GM19035 (cell line): ENCODE data around the gene CFAP65.

Experiments
- ATAC-seq: cut with Tn5 transposase; IDR thresholded peaks from one replicate; pipeline ENCODE4 v1.9.1; 2021; ENCODE audit not compliant: unreplicated experiment

The CFAP65 gene

GRCh38 chr2:219017201-219017931 lies 23.9 kb downstream of the CFAP65 start:
- no peak for ATAC-seq

- no peak for ATAC-seq
Observed at GRCh38 chr2:219016721-219017120, 24.6 kb downstream of the CFAP65 start.

DNA sequence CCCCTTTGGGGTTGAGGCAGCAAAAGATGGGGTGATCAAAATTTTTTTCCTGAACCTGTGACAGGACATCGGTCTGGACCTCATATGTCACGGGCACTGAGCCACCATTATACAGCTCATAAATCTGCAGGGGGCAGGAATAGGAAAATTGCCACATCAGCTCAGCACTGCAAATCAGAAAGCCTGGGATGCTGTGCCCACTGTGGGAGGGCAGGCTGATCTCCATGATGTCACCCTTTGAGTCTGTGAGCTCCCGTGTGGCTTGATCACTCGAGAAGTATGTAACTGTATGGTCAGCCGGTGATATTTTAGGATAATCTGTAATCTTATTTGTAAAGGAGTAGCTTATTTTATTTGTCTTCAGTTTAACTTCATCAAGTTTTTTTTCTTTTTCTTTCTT lies 30.4 kb downstream of the CFAP65 start:
- no peak for ATAC-seq

GRCh38 chr2:219010162-219010756 lies 31.1 kb downstream of the CFAP65 start:
- no peak for ATAC-seq

DNA sequence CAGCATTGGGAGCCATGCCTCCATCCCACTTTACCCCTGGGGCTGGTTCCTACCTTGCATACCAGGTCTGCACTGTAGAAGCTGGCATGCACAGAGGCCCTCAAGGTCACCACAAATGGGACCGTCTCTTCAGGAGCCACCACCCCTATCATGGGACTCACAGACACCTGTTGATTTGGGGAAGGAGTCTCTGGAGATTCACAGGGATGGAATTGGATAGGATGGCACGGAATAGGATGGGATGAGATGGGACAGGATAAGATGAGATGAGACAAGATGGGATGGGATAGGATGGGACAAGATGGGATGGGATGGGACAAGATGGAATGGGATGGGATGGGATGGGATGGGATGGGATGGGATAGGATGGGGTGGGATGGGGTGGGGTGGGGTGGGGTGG lies 32.0 kb downstream of the CFAP65 start:
- ATAC-seq = no peak

DNA sequence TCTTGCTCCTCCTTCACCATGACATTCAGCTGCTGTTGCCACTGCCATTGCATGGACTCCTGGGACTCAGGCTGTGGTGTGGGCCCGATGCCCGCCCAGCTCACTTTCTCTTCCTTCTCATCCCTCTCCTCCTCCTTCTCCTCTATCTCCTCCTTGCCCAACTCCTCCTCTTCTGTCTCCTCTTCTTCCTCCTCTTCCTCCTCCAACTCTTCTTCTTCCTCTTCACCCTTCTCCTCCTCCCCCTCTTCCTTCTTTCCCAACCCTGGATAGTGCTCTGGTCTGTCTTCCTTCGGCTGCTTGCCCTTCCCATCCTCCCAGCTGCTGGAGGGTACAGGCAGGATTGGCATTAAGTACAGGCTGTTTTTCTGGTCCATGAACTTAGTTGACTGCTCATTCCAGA lies 37.3 kb downstream of the CFAP65 start:
- no peak for ATAC-seq

- no peak for ATAC-seq
Observed at GRCh38 chr2:219003267-219003634, 38.1 kb downstream of the CFAP65 start.

GRCh38 chr2:219002395-219003266 lies 38.7 kb downstream of the CFAP65 start:
- ATAC-seq = no peak

GRCh38 chr2:219001577-219002394 lies 39.5 kb downstream of the CFAP65 start:
- ATAC-seq = no peak

- ATAC-seq = no peak
Observed at GRCh38 chr2:219001100-219001576, 40.2 kb downstream of the CFAP65 start.

DNA sequence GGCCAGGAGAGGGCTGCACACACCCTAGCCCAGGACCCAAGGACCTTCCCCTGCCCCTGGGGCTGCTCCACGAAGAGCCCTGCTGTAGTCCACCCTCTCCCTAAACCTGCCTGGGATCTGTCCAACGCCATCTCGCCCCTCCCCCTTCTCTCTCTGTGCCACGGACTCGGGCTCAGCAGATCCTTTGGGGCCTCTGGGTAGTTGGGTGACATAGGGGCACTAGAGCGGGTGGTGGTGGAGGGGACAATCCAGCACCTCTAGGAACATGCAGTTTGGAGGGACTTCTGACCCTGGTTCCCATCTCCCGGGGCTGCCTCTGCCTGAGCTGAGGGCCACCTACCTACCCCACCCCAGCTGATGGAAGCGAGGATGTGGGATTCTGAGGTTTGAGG lies 40.8 kb downstream of the CFAP65 start:
- ATAC-seq = no peak

DNA sequence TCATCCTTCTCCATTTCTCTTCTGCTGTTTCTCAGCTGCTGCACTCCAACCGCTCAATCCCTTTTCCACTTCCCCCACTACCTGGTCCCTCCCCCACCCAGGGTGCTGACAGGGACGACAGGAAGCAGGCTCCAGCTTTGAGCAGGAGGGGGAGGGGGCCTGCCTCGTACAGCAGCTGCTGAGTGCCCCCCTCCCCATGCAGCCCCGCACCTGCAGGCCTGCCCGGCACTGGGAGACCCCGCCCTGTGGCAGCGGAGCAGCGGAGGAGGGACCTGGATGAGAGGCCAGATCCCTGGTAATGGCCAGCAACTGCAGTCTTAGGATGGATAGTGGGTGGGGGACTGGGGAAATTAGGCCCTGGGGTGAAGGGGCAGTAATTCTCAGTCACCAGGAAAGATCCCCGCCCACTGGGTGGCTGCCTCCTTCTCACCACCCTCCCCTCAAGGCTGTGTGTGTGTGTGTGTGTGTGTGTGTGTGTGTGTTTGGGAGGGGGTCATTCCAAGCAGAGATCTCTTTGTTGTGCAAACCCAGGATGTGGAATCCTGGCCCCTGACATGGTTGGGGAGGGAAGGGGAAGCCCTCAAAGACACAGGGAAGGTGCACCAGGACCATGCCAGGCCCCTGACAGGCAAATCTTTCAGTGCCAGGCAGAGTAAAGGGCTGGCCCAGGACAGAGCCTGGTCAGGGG lies 41.3 kb downstream of the CFAP65 start:
- ATAC-seq = no peak

GRCh38 chr2:218999021-218999880 lies 42.1 kb downstream of the CFAP65 start:
- no peak for ATAC-seq

- ATAC-seq = no peak
Observed at GRCh38 chr2:218998414-218999002, 42.8 kb downstream of the CFAP65 start.

DNA sequence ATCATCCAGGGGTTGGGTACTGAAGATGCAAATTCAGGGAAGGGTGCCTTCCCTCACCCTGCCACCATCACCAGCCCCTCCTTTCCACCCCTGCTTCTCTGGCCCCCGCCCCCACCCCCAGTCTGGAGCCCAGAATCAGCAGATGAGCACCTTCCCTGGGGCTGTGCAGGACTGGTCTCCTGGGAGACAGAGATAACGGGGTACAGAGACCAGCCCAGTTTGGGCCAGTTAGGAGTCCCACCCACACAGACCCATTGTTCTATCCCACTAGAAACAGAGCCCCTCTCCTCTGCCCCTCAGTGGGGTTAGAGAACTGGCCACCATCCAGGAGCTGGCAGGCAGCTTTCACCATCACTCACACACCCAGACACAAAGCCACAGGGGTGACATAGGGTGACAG lies 43.6 kb downstream of the CFAP65 start:
- ATAC-seq = no peak

DNA sequence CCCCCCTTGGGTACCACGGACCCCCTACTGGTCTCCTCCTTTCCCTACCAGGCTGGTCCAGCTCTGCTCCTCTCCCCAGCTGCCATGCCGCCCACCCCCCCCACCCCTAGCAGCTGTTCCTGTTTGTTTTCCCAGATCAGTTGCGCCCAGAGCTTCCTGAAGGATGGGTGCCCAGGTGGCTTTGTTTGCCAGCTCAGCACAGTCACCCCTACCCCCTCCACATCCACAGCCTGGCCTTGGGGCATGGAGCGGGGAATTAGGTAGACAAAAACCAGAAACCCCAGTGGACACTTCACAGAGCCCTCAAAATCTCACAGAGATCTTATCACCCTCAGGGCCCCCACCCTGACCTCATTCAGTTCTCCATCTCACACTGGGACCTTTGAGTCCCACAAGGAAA lies 44.4 kb downstream of the CFAP65 start:
- no peak for ATAC-seq

GRCh38 chr2:218995972-218996711 lies 45.2 kb downstream of the CFAP65 start:
- ATAC-seq = peak; percentile 54

- no peak for ATAC-seq
Observed at GRCh38 chr2:218995561-218995960, 45.8 kb downstream of the CFAP65 start.
